MM.1S (cell line): ENCODE results near the gene DOCK4.

ENCODE experiments used
- CTCF ChIP-seq: fragments of 300-600 bp; sonication (generic); IDR thresholded peaks from 2 replicates; pipeline ENCODE4 v1.5.1; 2016; ENCODE audit warnings: antibody characterized with exemption, low read length, mixed read lengths
- EZH2 ChIP-seq: fragments of 300-600 bp; sonication (generic); optimal IDR thresholded peaks from 2 replicates; pipeline ENCODE3; 2017; ENCODE audit warnings: low read depth, mild to moderate bottlenecking, antibody characterized with exemption, low read length, mixed read lengths

- TF ChIP-seq CTCF (no peak), EZH2 (no peak)
These were observed 455.3 kb downstream of the DOCK4 start for GRCh38 chr7:111750878-111751277.
